B cell (primary cell): Measurements from ENCODE around the gene EXOC4. TPM values are rescaled to one million over a fixed set of nuclear protein-coding genes. Genes with fewer than 3 reads are reported as not detected.

ENCODE experiments used
- ATAC-seq: fragments of 200-7000 bp; cut with Tn5 transposase; one replicate; pipeline ENCODE4 v1.10.0; 2021; ENCODE audit warnings: low read depth, mild to moderate bottlenecking, moderate number of reproducible peaks, moderate library complexity
- CTCF ChIA-PET: fragments of 350-600 bp; sonication (Branson Sonifier 250); formaldehyde crosslinking; loops from one replicate; lab custom pipeline; 2021; ENCODE audit warnings: antibody characterized with exemption, inconsistent platforms; lab: Charles Lee
- POLR2A ChIA-PET: fragments of 350-600 bp; sonication (Branson Sonifier 250); formaldehyde crosslinking; loops from one replicate; lab custom pipeline; 2021; ENCODE audit warnings: antibody characterized with exemption; lab: Charles Lee
- DNase-seq: peaks from one replicate; pipeline ENCODE4 v3.0.0; 2013
- H2AFZ ChIP-seq: 2 replicates; pipeline ENCODE4 v1.6.1; 2012; ENCODE audit warnings: mild to moderate bottlenecking, low read depth, low read length; ENCODE audit not compliant: insufficient read depth, poor library complexity, severe bottlenecking
- H3K27ac ChIP-seq, 2 donors: 1 replicate in 1 of 2; 2 replicates in 1 of 2; pipeline ENCODE4 v1.5.1; 2012 to 2013; ENCODE audit warnings: low read length in 2 of 2, mild to moderate bottlenecking in 2 of 2, moderate library complexity in 1 of 2
- H3K27me3 ChIP-seq, 4 experiments: fragments of 200-600 bp in 1 of 4; sonication (generic) in 1 of 4; replicated peaks in 1 of 4; 1 replicate in 2 of 4; 2 replicates in 2 of 4; pipeline versions ENCODE4 v1.6.1 to v1.7.0; 2013 to 2016; ENCODE audit warnings: low read length in 3 of 4, mild to moderate bottlenecking in 2 of 4, mixed read lengths in 1 of 4, moderate library complexity in 1 of 4; ENCODE audit not compliant: insufficient read depth in 4 of 4, control insufficient read depth in 3 of 4; ENCODE audit errors: control extremely low read depth in 1 of 4
- H3K36me3 ChIP-seq, 2 experiments: replicated peaks in 1 of 2; 1 replicate in 1 of 2; 2 replicates in 1 of 2; pipeline versions ENCODE4 v1.6.1 to v1.7.1; 2013; ENCODE audit warnings: low read length in 1 of 2; ENCODE audit not compliant: insufficient read depth in 2 of 2, control insufficient read depth in 1 of 2; ENCODE audit errors: control extremely low read depth in 1 of 2, extremely low read depth in 1 of 2
- H3K4me1 ChIP-seq, 2 donors: fragments of 200-600 bp in 1 of 2; sonication (generic) in 1 of 2; 1 replicate in 1 of 2; 2 replicates in 1 of 2; pipeline versions ENCODE4 v1.5.1 to v1.6.1; 2013 to 2017; ENCODE audit warnings: low read length in 2 of 2; ENCODE audit not compliant: control insufficient read depth in 2 of 2, insufficient read depth in 2 of 2
- H3K4me2 ChIP-seq: replicated peaks from 2 replicates; pipeline ENCODE3; 2012; ENCODE audit warnings: mild to moderate bottlenecking, low read depth, low read length; ENCODE audit not compliant: poor library complexity, severe bottlenecking
- H3K4me3 ChIP-seq, 5 experiments: fragments of 200-600 bp in 1 of 5; sonication (generic) in 1 of 5; 1 replicate in 3 of 5; 2 replicates in 2 of 5; pipeline versions ENCODE4 v1.5.1 to v1.7.0; 2011 to 2016; ENCODE audit warnings: low read length in 4 of 5, mild to moderate bottlenecking in 4 of 5, low read depth in 2 of 5, control low read depth in 1 of 5, moderate library complexity in 1 of 5; ENCODE audit not compliant: insufficient read depth in 1 of 5; ENCODE audit errors: control extremely low read depth in 1 of 5, extremely low read depth in 1 of 5
- H3K79me2 ChIP-seq: fragments of 200-600 bp; sonication (generic); one replicate; pipeline ENCODE4 v1.6.0; 2016; ENCODE audit warnings: low read length; ENCODE audit not compliant: control insufficient read depth, insufficient read depth
- H3K9ac ChIP-seq: fragments of 200-600 bp; sonication (generic); 2 replicates; pipeline ENCODE4 v1.6.1; 2017; ENCODE audit warnings: mild to moderate bottlenecking, low read length, moderate library complexity
- H3K9me3 ChIP-seq, 3 donors: one replicate each; pipeline versions ENCODE4 v1.6.1 to v1.7.1; 2013; ENCODE audit warnings: low read length in 2 of 3; ENCODE audit not compliant: control insufficient read depth in 2 of 3, insufficient read depth in 1 of 3; ENCODE audit errors: control extremely low read depth in 1 of 3
- H4K20me1 ChIP-seq: 2 replicates; pipeline ENCODE4 v1.6.0; 2012; ENCODE audit warnings: mild to moderate bottlenecking, low read length; ENCODE audit not compliant: insufficient read depth, control insufficient read depth, poor library complexity, severe bottlenecking
- H3K27ac Mint-ChIP-seq: one replicate; pipeline ENCODE4 v1.8.0; 2021; ENCODE audit warnings: mixed read lengths
- H3K27me3 Mint-ChIP-seq: one replicate; pipeline ENCODE4 v1.8.0; 2021; ENCODE audit warnings: mixed read lengths
- H3K4me1 Mint-ChIP-seq: one replicate; pipeline ENCODE4 v1.8.0; 2021; ENCODE audit warnings: mixed read lengths
- H3K4me3 Mint-ChIP-seq: one replicate; pipeline ENCODE4 v1.8.0; 2021; ENCODE audit warnings: mixed read lengths
- H3K9me3 Mint-ChIP-seq: one replicate; pipeline ENCODE4 v1.8.0; 2022; ENCODE audit warnings: mixed read lengths; ENCODE audit not compliant: insufficient read depth
- CTCF ChIP-seq: fragments of 200-600 bp; IDR thresholded peaks from one replicate; pipeline ENCODE4 v1.8.0; 2022; ENCODE audit warnings: antibody characterized with exemption, mild to moderate bottlenecking
- EZH2 ChIP-seq: IDR thresholded peaks from 2 replicates; pipeline ENCODE4 v1.6.1; 2012; ENCODE audit warnings: borderline replicate concordance, low read depth, mild to moderate bottlenecking, moderate library complexity, low read length; ENCODE audit not compliant: insufficient read depth, poor library complexity, severe bottlenecking
- WGBS: methylation state at CpG from one replicate; pipeline ENCODE4 v1.1.5; 2013; ENCODE audit warnings: missing lambda C conversion rate; ENCODE audit not compliant: insufficient coverage; 5-methylcytosine and 5-hydroxymethylcytosine counted together
- intact Hi-C: fragments of 100-400 bp; cut with micrococcal nuclease; formaldehyde crosslinking; loops from one replicate; pipeline ENCODE4 v1.10.0; 2022
- polyA plus RNA-seq: library from polyadenylated mRNA; depleted of rRNA; stranded (reverse); fragments of >200 nt; gene quantifications from 2 replicates; pipeline ENCODE4 v1.2.3, GENCODE V29; 2012
- total RNA-seq, 2 donors: library from RNA; stranded (reverse); fragments of 120-200 nt in 1 of 2; gene quantifications; 1 replicate in 1 of 2; 2 replicates in 1 of 2; pipeline versions ENCODE4 v1.2.3 to v1.2.4, GENCODE V29; 2013 to 2022

Gene EXOC4
- total and polyA plus RNA-seq, 2 donors (not counting 1 experiment from before 2014, with no cell fraction given), result 16.7 to 135 TPM

GRCh38 chr7:133682364-133683181, 429.7 kb downstream of the EXOC4 start:
- H3K4me3 Mint-ChIP-seq, result no peak overlapping the region
- H3K9ac ChIP-seq, result no peak overlapping the region
- no peak for DNase-seq
- no peak overlapping the region for H2AFZ ChIP-seq
- peaks cover 2% of the 10 kb centered on the region for H3K9me3 Mint-ChIP-seq
- H3K4me2 ChIP-seq, result no peak overlapping the region
- intact Hi-C loops, result no loop called here
- no peak for ATAC-seq
- H3K4me1 Mint-ChIP-seq, result peaks cover 2% of the 10 kb centered on the region
- H3K4me1 ChIP-seq, result no peaks in the 10 kb centered on the region
- no peaks in the 10 kb centered on the region for H3K79me2 ChIP-seq
- no peaks in the 10 kb centered on the region for H3K27me3 ChIP-seq
- H3K27ac Mint-ChIP-seq, result no peak overlapping the region
- H3K4me3 ChIP-seq, result no peak overlapping the region
- H3K36me3 ChIP-seq, result no peaks in the 10 kb centered on the region
- no peak overlapping the region for H3K27ac ChIP-seq
- TF ChIP-seq CTCF (no peak), EZH2 (no peak)
- H4K20me1 ChIP-seq, result no peaks in the 10 kb centered on the region
- 61% methylated on average over 5 of the region's 9 CpGs for WGBS
- no peaks in the 10 kb centered on the region for H3K9me3 ChIP-seq
- ChIA-PET POLR2A (no interaction called here), CTCF (no interaction called here)
- no peaks in the 10 kb centered on the region for H3K27me3 Mint-ChIP-seq

GRCh38 chr7:133683182-133683454, 430.2 kb downstream of the EXOC4 start:
- no peaks in the 10 kb centered on the region for H3K27me3 Mint-ChIP-seq
- Histone ChIP-seq H2AFZ (no peak overlapping the region), H3K4me1 (no peaks in the 10 kb centered on the region), H3K4me3 (no peak overlapping the region), H3K9ac (no peak overlapping the region), H3K27ac (no peak overlapping the region), H3K79me2 (no peaks in the 10 kb centered on the region), H3K27me3 (no peaks in the 10 kb centered on the region), H3K4me2 (no peak overlapping the region), H3K9me3 (no peaks in the 10 kb centered on the region), H3K36me3 (no peaks in the 10 kb centered on the region), H4K20me1 (no peaks in the 10 kb centered on the region)
- ATAC-seq, result no peak
- H3K9me3 Mint-ChIP-seq, result peaks cover 2% of the 10 kb centered on the region
- peaks cover 2% of the 10 kb centered on the region for H3K4me1 Mint-ChIP-seq
- intact Hi-C loops, result no loop called here
- TF ChIP-seq EZH2, result no peak
- no peak for TF ChIP-seq CTCF
- H3K4me3 Mint-ChIP-seq, result no peak overlapping the region
- CTCF ChIA-PET, result no interaction called here
- POLR2A ChIA-PET, result no interaction called here
- no CpG with 5 or more reads among the region's 2 CpGs for WGBS
- H3K27ac Mint-ChIP-seq, result no peak overlapping the region
- no peak for DNase-seq
